Suprapubic skin (tissue), 4 donors: Measurements from ENCODE around the gene JMY. TPM values are rescaled to one million over a fixed set of nuclear protein-coding genes. Genes with fewer than 3 reads are reported as not detected.

Source experiments
- DNase-seq, 2 donors: peaks; one replicate each; pipeline ENCODE4 v3.0.0-alpha.2; 2019; ENCODE audit warnings: low spot score in 2 of 2
- H3K27ac ChIP-seq: fragments of 200-600 bp; sonication (generic); one replicate; pipeline ENCODE4 v1.5.1; 2019
- H3K27me3 ChIP-seq: fragments of 200-600 bp; sonication (generic); one replicate; pipeline ENCODE4 v1.5.1; 2019
- H3K36me3 ChIP-seq: fragments of 200-600 bp; sonication (generic); one replicate; pipeline ENCODE4 v1.5.1; 2019
- H3K4me1 ChIP-seq: fragments of 200-600 bp; sonication (generic); one replicate; pipeline ENCODE4 v1.5.1; 2019
- H3K4me3 ChIP-seq: fragments of 200-600 bp; sonication (generic); one replicate; pipeline ENCODE4 v1.5.1; 2019; ENCODE audit warnings: mild to moderate bottlenecking
- H3K9me3 ChIP-seq: fragments of 200-600 bp; sonication (generic); one replicate; pipeline ENCODE4 v1.5.1; 2019
- CTCF ChIP-seq, 2 donors: fragments of 200-600 bp in 1 of 2; fragments of 450-650 bp in 1 of 2; sonication (generic) in 1 of 2; IDR thresholded peaks; one replicate each; pipeline ENCODE4 v1.5.1; 2016 to 2019; ENCODE audit warnings: antibody characterized with exemption in 2 of 2, mild to moderate bottlenecking in 1 of 2, moderate library complexity in 1 of 2
- EP300 ChIP-seq: sonication (generic); formaldehyde crosslinking; IDR thresholded peaks from one replicate; pipeline ENCODE4 v1.6.1; 2017; ENCODE audit warnings: antibody characterized with exemption
- POLR2A ChIP-seq, 2 donors: fragments of 450-650 bp; IDR thresholded peaks; one replicate each; pipeline ENCODE4 v1.6.1; 2017; ENCODE audit warnings: antibody characterized with exemption in 2 of 2, mild to moderate bottlenecking in 2 of 2, moderate library complexity in 2 of 2
- POLR2AphosphoS5 ChIP-seq, 3 donors: sonication (generic); formaldehyde crosslinking; IDR thresholded peaks; one replicate each; pipeline ENCODE4 v1.6.1; 2017; ENCODE audit warnings: antibody characterized with exemption in 3 of 3
- WGBS: methylation state at CpG from one replicate; pipeline ENCODE4 v1.1.5; 2018; 5-methylcytosine and 5-hydroxymethylcytosine counted together
- total RNA-seq, 4 donors: library from RNA; depleted of rRNA; stranded (reverse); fragments of >200 nt; gene quantifications; one replicate each; pipeline ENCODE4 v1.1.0, GENCODE V29; 2016

Gene JMY
- total RNA-seq, 4 donors from 2014 or later, result 17.6 to 34.4 (median 22.0) TPM

DNA sequence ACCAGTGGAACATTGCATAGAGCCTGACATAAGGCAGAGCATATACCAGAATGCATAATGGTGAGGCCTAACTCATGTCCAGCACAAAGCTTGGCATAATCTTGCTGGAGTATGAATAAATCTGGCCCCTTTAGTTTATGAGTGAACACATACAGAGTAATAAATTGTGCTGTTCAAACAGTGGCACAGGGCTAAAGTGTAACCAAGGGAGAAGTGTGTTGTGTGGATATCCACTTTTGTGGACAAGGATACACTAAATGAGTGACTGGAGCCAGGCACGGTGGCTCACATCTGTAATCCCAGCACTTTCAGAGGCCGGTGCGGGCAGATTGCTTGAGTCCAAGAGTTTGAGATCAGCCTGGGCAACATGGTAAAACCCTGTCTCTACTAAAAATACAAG lies 29.4 kb upstream of the JMY start:
- Histone ChIP-seq H3K36me3 (no peaks in the 10 kb centered on the region), H3K9me3 (no peaks in the 10 kb centered on the region), H3K27me3 (no peaks in the 10 kb centered on the region), H3K4me1 (no peaks in the 10 kb centered on the region), H3K27ac (no peak overlapping the region), H3K4me3 (no peak overlapping the region)
- 91% methylated on average over 3 of the region's 3 CpGs for WGBS
- no peak for DNase-seq
- TF ChIP-seq CTCF (IDR thresholded peaks at IDR 0.05) (no peak), EP300 (no peak), POLR2A (IDR thresholded peaks at IDR 0.05) (no peak), POLR2AphosphoS5 (IDR thresholded peaks at IDR 0.05) (no peak)

- H3K4me1 ChIP-seq, result no peaks in the 10 kb centered on the region
- TF ChIP-seq CTCF (IDR thresholded peaks at IDR 0.05) (no peak), POLR2A (IDR thresholded peaks at IDR 0.05) (no peak), POLR2AphosphoS5 (IDR thresholded peaks at IDR 0.05) (no peak), EP300 (no peak)
Measured at GRCh38 chr5:79209505-79209904, 26.4 kb upstream of the JMY start.

DNA sequence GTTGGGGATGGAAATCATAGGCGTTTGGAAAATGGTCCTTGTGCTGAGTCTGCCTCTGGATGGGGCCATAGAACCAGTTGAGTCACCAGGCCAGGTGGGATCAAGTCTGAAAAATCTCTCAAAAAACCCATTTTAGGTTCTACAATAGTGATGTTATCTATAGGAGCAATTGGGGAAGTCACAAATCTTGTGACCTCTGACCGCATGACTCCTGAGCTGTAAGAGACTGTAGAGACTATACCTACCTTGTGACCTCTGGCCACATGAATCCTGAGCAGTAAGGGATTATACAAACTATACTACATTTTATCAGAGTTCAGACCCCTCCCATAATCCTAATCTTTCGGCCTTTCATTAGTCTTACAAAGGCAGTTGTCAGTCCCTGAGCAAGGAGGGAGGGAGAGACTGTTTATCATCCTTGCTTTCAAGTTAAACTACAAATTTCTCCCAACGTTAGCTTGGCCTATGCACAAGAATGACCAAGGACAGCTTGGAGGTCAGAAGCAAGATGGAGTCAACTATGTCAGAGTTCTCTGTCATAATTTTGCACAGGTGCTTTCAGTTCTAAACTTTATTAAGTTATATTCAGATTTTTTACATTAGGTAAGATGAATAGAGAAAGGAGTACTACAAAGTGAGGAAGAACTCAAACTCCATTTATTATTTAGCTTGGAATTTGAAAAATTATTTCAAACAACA lies 11.5 kb upstream of the JMY start:
- TF ChIP-seq EP300 (no peak), POLR2A (IDR thresholded peaks at IDR 0.05) (no peak), CTCF (IDR thresholded peaks at IDR 0.05) (no peak), POLR2AphosphoS5 (IDR thresholded peaks at IDR 0.05) (no peak)
- no peak overlapping the region for H3K27ac ChIP-seq
- H3K9me3 ChIP-seq, result no peaks in the 10 kb centered on the region
- H3K27me3 ChIP-seq, result no peaks in the 10 kb centered on the region
- no peaks in the 10 kb centered on the region for H3K4me1 ChIP-seq
- WGBS, result 87% methylated on average over 4 of the region's 4 CpGs
- no peak overlapping the region for H3K4me3 ChIP-seq
- DNase-seq, result peak in 1 of 2 donors; percentile 4
- H3K36me3 ChIP-seq, result peaks cover 2% of the 10 kb centered on the region

More at GRCh38 chr5:79209505-79209904, 26.4 kb upstream of the JMY start:
- no peak overlapping the region for H3K27ac ChIP-seq
- no peaks in the 10 kb centered on the region for H3K36me3 ChIP-seq
- H3K27me3 ChIP-seq, result no peaks in the 10 kb centered on the region
- no peak overlapping the region for H3K4me3 ChIP-seq
- peak in 1 of 2 donors; percentile 40 for DNase-seq
- no peaks in the 10 kb centered on the region for H3K9me3 ChIP-seq

- WGBS, result 76% methylated on average over 2 of the region's 2 CpGs
- no peaks in the 10 kb centered on the region for H3K9me3 ChIP-seq
- H3K4me3 ChIP-seq, result no peak overlapping the region
- no peak overlapping the region for H3K27ac ChIP-seq
- peaks cover 2% of the 10 kb centered on the region for H3K36me3 ChIP-seq
- H3K4me1 ChIP-seq, result no peaks in the 10 kb centered on the region
- TF ChIP-seq POLR2AphosphoS5 (IDR thresholded peaks at IDR 0.05), result no peak
- no peak for TF ChIP-seq CTCF (IDR thresholded peaks at IDR 0.05)
- no peak for TF ChIP-seq EP300
- TF ChIP-seq POLR2A (IDR thresholded peaks at IDR 0.05), result no peak
- no peaks in the 10 kb centered on the region for H3K27me3 ChIP-seq
- peak in 1 of 2 donors; percentile 15 for DNase-seq
Measured at GRCh38 chr5:79225026-79225425, 10.9 kb upstream of the JMY start.

DNA sequence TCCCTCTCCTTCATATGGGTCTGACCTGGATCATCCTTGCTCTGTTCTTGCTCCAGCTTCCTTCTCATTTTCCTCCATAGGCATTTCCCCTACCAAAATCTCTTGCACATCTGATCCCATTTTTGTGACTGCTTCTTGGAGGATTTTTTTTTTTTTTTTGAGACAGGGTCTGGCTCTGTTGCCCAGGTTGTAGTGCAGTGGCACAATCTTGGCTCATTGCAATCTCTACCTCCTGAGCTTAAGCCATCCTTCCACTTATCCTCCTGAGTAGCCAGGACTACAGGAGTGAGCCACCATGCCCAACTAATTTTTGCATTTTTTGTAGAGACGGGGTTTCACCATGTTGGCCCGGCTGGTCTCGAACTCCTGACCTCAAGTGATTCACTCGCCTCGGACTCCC lies 10.5 kb upstream of the JMY start:
- H3K27ac ChIP-seq, result no peak overlapping the region
- no peak for TF ChIP-seq CTCF (IDR thresholded peaks at IDR 0.05)
- no peak for TF ChIP-seq EP300
- no peak for TF ChIP-seq POLR2AphosphoS5 (IDR thresholded peaks at IDR 0.05)
- TF ChIP-seq POLR2A (IDR thresholded peaks at IDR 0.05), result no peak
- no peak overlapping the region for H3K4me3 ChIP-seq
- peak in 1 of 2 donors; percentile 4 for DNase-seq
- H3K9me3 ChIP-seq, result no peaks in the 10 kb centered on the region
- H3K27me3 ChIP-seq, result no peaks in the 10 kb centered on the region
- H3K36me3 ChIP-seq, result peaks cover 2% of the 10 kb centered on the region
- H3K4me1 ChIP-seq, result no peaks in the 10 kb centered on the region
- 93% methylated on average over 5 of the region's 5 CpGs for WGBS
